ENCODE measurements around the gene PRCD. TPM values are rescaled to one million over a fixed set of nuclear protein-coding genes. Genes with fewer than 3 reads are reported as not detected.
"Not testable (repeated sequence)": the region's sequence is repeated elsewhere in the genome, so short reads cannot be mapped to it uniquely, and the experiment has no call there.

PRCD gene
- polyA plus RNA-seq, 1 experiment, result 0.21 TPM

DNA sequence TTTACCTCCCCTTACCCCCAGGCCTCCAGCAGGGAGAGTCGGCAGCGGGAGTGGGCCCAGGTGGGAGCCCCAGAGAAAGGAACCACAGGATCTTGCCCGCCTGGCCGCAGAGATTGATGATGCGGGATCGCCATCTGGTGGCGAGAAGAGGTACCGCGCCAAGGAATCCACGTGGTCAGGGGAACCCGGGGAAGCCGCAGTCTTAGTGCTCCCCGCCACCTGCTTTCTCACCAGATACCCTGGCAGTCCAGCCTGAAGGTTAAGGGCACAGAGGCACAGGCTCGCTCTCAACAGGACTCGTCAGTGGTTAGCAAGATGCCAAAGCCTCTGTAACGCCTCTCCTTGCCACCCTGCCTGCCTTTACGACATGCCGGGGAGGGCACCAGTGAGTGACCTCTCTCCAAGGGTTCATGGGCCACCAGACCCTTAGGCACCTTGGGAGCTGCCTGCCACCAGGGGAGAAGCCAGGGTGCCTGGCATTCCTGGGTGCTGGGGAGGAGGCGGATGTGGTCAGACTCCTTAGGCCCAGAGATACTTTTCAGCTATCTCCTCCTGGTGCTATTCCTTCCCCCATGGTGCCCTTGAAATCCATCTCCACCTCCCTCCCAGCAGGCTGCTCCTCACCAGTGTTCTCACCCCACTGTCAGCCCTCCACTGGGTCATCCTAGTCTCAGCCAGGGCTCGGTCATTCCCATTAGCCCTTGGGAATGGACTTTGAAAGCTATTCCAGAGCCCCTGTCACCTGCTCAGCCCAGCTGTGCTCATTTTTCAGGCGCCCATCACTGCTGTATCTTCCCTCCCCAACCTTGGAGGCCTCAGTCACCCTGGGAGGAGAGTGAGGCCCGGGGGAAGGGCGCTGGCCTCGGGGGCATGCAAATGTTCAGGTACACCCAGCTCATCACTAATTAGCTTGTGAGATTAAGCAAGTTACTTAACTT lies 33.2 kb upstream of the PRCD start:
- ChIA-PET CTCF (interaction anchor here (0.7 to 19.7 kb wide), 17 partner anchors 9 to 203 kb away, joined by 3 to 442 read pairs (median 7); partner anchors contain the start of genes AANAT and UBE2O), POLR2A (no interaction called here)
- no peak overlapping the region for H3K4me3 ChIP-seq (ENCODE audit: low read depth, low read length)
- TF ChIP-seq, protein P1, sequence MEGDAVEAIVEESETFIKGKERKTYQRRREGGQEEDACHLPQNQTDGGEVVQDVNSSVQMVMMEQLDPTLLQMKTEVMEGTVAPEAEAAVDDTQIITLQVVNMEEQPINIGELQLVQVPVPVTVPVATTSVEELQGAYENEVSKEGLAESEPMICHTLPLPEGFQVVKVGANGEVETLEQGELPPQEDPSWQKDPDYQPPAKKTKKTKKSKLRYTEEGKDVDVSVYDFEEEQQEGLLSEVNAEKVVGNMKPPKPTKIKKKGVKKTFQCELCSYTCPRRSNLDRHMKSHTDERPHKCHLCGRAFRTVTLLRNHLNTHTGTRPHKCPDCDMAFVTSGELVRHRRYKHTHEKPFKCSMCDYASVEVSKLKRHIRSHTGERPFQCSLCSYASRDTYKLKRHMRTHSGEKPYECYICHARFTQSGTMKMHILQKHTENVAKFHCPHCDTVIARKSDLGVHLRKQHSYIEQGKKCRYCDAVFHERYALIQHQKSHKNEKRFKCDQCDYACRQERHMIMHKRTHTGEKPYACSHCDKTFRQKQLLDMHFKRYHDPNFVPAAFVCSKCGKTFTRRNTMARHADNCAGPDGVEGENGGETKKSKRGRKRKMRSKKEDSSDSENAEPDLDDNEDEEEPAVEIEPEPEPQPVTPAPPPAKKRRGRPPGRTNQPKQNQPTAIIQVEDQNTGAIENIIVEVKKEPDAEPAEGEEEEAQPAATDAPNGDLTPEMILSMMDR (IDR thresholded peaks at IDR 0.05; ENCODE audit: insufficient read depth, low read depth, low read length), result peak; percentile 89
- peaks cover 8% of the 10 kb centered on the region for H3K27me3 ChIP-seq (ENCODE audit: control insufficient read depth, insufficient read depth, low read length)
- H3K36me3 ChIP-seq (ENCODE audit: control insufficient read depth, insufficient read depth, low read length), result no peaks in the 10 kb centered on the region
- DNase-seq (ENCODE audit: low read depth), result no peak

- H3K27me3 ChIP-seq (ENCODE audit: control insufficient read depth, insufficient read depth, low read length); POLR2A ChIA-PET; DNase-seq (ENCODE audit: low read depth); H3K36me3 ChIP-seq (ENCODE audit: control insufficient read depth, insufficient read depth, low read length); H3K4me3 ChIP-seq (ENCODE audit: low read depth, low read length): not testable (repeated sequence)
- CTCF ChIA-PET, result interaction anchor here (1.4 to 19.7 kb wide), 8 partner anchors 11 to 101 kb away, joined by 3 to 442 read pairs (median 12); partner anchors contain the start of genes AANAT and UBE2O
Measured at GRCh38 chr17:76508472-76509063, 31.3 kb upstream of the PRCD start.

- peaks cover 8% of the 10 kb centered on the region for H3K27me3 ChIP-seq (ENCODE audit: control insufficient read depth, insufficient read depth, low read length)
- TF ChIP-seq, protein P1 (IDR thresholded peaks at IDR 0.05; ENCODE audit: insufficient read depth, low read depth, low read length), result no peak
- ChIA-PET CTCF (interaction anchor here (0.7 to 19.7 kb wide), 7 partner anchors 12 to 126 kb away, joined by 3 to 442 read pairs (median 4); partner anchors contain the start of genes AANAT, SPHK1 and UBE2O), POLR2A (no interaction called here)
- no peaks in the 10 kb centered on the region for H3K36me3 ChIP-seq (ENCODE audit: control insufficient read depth, insufficient read depth, low read length)
- no peak overlapping the region for H3K4me3 ChIP-seq (ENCODE audit: low read depth, low read length)
- DNase-seq (ENCODE audit: low read depth), result no peak
Measured at GRCh38 chr17:76510831-76511244, 29.0 kb upstream of the PRCD start.

GRCh38 chr17:76511668-76512365 lies 28.0 kb upstream of the PRCD start:
- ChIA-PET CTCF (interaction anchor here (0.7 to 19.7 kb wide), 9 partner anchors 11 to 204 kb away, joined by 3 to 442 read pairs (median 4); partner anchors contain the start of genes AANAT, PRCD, SPHK1 and UBE2O), POLR2A (no interaction called here)
- H3K27me3 ChIP-seq (ENCODE audit: control insufficient read depth, insufficient read depth, low read length), result peaks cover 8% of the 10 kb centered on the region
- no peak for DNase-seq (ENCODE audit: low read depth)
- TF ChIP-seq, protein P1 (IDR thresholded peaks at IDR 0.05; ENCODE audit: insufficient read depth, low read depth, low read length), result no peak
- H3K36me3 ChIP-seq (ENCODE audit: control insufficient read depth, insufficient read depth, low read length), result no peaks in the 10 kb centered on the region
- H3K4me3 ChIP-seq (ENCODE audit: low read depth, low read length), result no peak overlapping the region

DNA sequence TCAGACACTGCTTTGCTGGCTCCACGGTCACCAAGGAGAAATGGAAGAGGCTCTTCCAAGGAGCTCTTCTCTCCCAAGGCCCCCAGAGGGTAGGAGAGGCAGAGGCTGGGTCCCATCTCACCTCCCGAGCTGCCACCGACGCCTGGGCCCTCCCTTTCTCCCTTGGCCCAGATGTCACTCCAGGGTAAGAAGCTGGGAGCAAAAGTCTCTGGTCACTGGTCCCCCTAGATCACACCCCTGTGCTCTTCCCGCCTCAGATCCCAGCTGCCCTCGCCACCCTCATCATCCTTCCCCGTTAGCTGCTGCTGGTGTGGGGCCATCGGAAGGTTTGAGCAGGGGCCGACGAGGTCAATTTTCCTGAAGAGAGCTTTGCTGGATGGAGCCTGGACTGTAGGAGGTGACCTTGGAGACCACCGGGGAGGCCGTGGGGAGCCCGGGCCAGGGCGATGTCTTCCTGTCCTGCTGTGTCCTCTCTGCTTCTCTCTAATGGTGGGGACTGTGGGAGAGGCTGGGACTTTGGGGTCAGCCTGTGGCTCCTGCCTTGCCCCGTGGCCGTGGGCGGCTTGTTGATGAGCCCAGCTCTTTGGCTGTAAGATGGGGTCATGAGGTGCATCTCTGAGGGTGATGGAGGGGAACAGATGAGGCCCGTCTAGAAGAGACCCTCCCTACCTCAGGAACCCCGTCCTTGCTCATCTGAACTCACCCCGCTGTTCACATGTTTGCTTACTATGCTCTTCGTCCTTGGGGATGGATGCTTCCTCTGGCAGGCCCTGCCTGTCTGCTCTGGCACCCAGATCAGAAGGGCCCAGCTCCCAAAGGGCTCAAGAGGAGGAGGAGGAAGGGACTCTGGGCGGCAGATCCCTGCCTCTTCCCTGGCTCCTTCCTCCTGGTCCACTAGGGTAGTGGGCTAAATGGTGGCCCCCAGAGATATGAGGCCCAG lies 27.2 kb upstream of the PRCD start:
- ChIA-PET CTCF (interaction anchor here (0.7 to 19.7 kb wide), 9 partner anchors 10 to 203 kb away, joined by 3 to 442 read pairs (median 5); partner anchors contain the start of genes AANAT, PRCD, SPHK1 and UBE2O), POLR2A (no interaction called here)
- Histone ChIP-seq H3K36me3 (ENCODE audit: control insufficient read depth, insufficient read depth, low read length) (no peaks in the 10 kb centered on the region), H3K4me3 (ENCODE audit: low read depth, low read length) (no peak overlapping the region), H3K27me3 (ENCODE audit: control insufficient read depth, insufficient read depth, low read length) (peaks cover 4% of the 10 kb centered on the region)
- TF ChIP-seq, protein P1 (IDR thresholded peaks at IDR 0.05; ENCODE audit: insufficient read depth, low read depth, low read length), result no peak
- no peak for DNase-seq (ENCODE audit: low read depth)
